Mucosa of descending colon (tissue), 3 donors: ENCODE results near the gene TGM3. TPM values are rescaled to one million over a fixed set of nuclear protein-coding genes. Genes with fewer than 3 reads are reported as not detected.

Experiments used
- ATAC-seq: fragments of 200-7000 bp; cut with Tn5 transposase; one replicate; pipeline ENCODE4 v1.9.1; 2020; ENCODE audit warnings: mild to moderate bottlenecking, moderate library complexity
- DNase-seq, 3 donors: peaks; one replicate each; pipeline ENCODE4 v3.0.0-alpha.2; 2020
- H3K36me3 ChIP-seq: fragments of 200-600 bp; one replicate; pipeline ENCODE4 v1.8.0; 2021; ENCODE audit warnings: low read depth, mild to moderate bottlenecking
- H3K4me1 ChIP-seq: fragments of 200-600 bp; one replicate; pipeline ENCODE4 v1.8.0; 2021; ENCODE audit warnings: low read depth, mild to moderate bottlenecking
- H3K4me3 ChIP-seq: fragments of 200-600 bp; one replicate; pipeline ENCODE4 v1.8.0; 2021; ENCODE audit warnings: mild to moderate bottlenecking
- H3K9me3 ChIP-seq: fragments of 200-600 bp; one replicate; pipeline ENCODE4 v1.8.0; 2021; ENCODE audit warnings: mild to moderate bottlenecking
- CTCF ChIP-seq: fragments of 200-600 bp; IDR thresholded peaks from one replicate; pipeline ENCODE4 v1.8.0; 2022; ENCODE audit warnings: antibody characterized with exemption, mild to moderate bottlenecking
- intact Hi-C, 2 donors: fragments of 100-400 bp; cut with DNase I in 1 of 2; cut with micrococcal nuclease in 1 of 2; formaldehyde crosslinking; loops; one replicate each; pipeline versions ENCODE4 v1.11.0 to v1.11.1; 2022; cut with DNase I, micrococcal nuclease
- total RNA-seq, 3 donors: library from RNA; stranded (reverse); fragmentation: NEBNext Ultra II Directional in 2 of 3; extraction: Animal tissue kit (Norgen Biotek cat#: 25700) in 2 of 3; gene quantifications; one replicate each; pipeline versions ENCODE4 v1.2.1 to v1.2.4, GENCODE V29; 2021 to 2023
- donor health status: DM: no; HTN: no; CAD: no; lungs with moderate emphysema.
- donor health status: DM: no; HTN: no; CAD: no.
- donor health status: DM: no; HTN: yes; CAD: no.

The TGM3 gene
- total RNA-seq, 3 donors from 2014 or later = 0.09 to 0.84 (median 0.29) TPM

- Histone ChIP-seq H3K9me3 (no peaks in the 10 kb centered on the region), H3K4me1 (no peaks in the 10 kb centered on the region), H3K36me3 (no peaks in the 10 kb centered on the region), H3K4me3 (no peak within 1 kb of the TSS)
- ATAC-seq (no peak), DNase-seq (no peak)
- TF ChIP-seq CTCF = no peak
- intact Hi-C loops = no loop called here
Observed at GRCh38 chr20:2380601-2381000, 84.8 kb downstream of the TGM3 start, which contains the start of gene TGM6. TSS of gene TGM6 (plus strand) at chr20:2380901. CDS start at chr20:2380969, 68 bp downstream.

DNA sequence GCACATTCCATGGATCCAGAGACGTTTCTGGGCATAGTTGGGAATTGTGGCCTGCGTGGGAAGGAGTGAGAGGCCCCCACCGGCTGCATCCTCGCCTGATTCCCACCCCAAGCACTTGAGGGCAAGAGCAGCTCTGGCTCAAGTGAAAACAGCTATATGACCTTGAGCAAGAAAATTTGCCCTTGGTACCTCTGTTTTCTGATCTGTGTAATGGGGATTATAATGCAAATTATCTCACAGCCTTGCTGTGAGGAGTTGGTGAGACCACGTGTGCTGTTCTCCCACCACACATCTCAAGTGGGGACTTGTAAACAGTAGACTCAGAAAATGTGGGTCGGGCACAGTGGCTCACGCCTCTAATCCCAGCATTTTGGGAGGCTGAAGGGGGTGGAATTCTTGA lies 85.5 kb downstream of the TGM3 start:
- Histone ChIP-seq H3K4me1 (no peaks in the 10 kb centered on the region), H3K36me3 (no peaks in the 10 kb centered on the region), H3K4me3 (no peak overlapping the region), H3K9me3 (no peaks in the 10 kb centered on the region)
- no peak for TF ChIP-seq CTCF
- DNase-seq (no peak), ATAC-seq (no peak)
- intact Hi-C loops = no loop called here

DNA sequence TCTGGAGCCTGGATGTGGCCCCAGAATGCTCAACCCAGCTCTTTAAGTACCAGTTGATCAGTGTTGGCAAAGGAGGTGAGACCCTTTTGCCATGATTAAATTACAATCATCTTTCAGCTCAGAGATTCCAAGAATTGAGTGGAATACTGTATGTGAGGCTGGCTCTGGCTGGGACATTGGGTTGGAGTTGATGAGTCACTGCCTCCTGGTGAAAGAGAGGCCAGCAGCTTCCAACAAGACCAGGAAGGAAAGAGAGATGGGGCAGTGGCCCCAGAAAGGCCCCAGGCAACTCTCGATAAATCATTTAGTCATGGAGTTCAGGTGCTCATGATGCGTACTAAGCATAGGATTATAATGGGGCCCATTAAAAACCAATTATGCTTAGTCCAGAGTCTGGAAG lies 87.0 kb downstream of the TGM3 start:
- ATAC-seq (no peak), DNase-seq (no peak)
- TF ChIP-seq CTCF = no peak
- Histone ChIP-seq H3K9me3 (no peaks in the 10 kb centered on the region), H3K4me3 (no peak overlapping the region), H3K4me1 (no peaks in the 10 kb centered on the region), H3K36me3 (no peaks in the 10 kb centered on the region)
- intact Hi-C loops = no loop called here

GRCh38 chr20:2385026-2385425 lies 89.2 kb downstream of the TGM3 start:
- ATAC-seq = no peak
- no peak for DNase-seq
- intact Hi-C loops = no loop called here
- H3K4me3 ChIP-seq = no peak overlapping the region
- no peaks in the 10 kb centered on the region for H3K9me3 ChIP-seq
- TF ChIP-seq CTCF = no peak
- no peaks in the 10 kb centered on the region for H3K36me3 ChIP-seq
- no peaks in the 10 kb centered on the region for H3K4me1 ChIP-seq

- H3K4me3 ChIP-seq = no peak overlapping the region
- intact Hi-C loops = no loop called here
- no peaks in the 10 kb centered on the region for H3K4me1 ChIP-seq
- no peak for DNase-seq
- ATAC-seq = no peak
- no peaks in the 10 kb centered on the region for H3K36me3 ChIP-seq
- TF ChIP-seq CTCF = no peak
- no peaks in the 10 kb centered on the region for H3K9me3 ChIP-seq
Observed at GRCh38 chr20:2385496-2385895, 89.7 kb downstream of the TGM3 start.

DNA sequence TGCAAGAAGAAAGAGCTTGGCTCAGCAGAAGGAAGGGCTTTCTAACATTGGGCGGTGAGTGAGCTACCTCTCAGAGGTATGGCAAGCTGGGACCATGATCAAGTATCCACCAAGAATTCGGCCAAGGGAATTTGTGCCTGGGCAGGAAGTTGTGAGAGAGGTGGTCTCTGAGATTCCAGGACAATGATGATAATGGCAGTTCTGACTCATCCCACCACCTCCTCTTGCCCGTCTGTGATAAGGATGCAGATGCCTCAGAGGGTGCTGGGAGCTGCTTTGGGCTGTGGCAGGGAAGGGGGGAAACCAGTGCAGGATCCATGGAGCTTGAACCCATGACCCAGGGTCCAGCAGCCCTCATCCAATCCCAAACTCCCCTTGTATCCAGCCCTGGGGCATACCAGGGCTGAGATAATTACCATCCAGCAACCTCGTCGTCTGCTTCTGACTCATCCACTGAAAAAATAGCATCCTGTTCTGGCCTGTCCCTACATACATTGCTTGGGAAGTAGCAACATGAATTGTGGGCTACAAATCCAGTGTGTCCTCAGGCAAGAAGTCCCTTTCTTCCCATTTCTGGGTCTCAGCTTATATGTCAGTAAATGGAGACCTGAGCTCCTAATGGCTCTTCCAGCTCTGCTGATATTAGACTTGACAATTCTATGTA lies 90.8 kb downstream of the TGM3 start:
- Histone ChIP-seq H3K36me3 (no peaks in the 10 kb centered on the region), H3K4me1 (no peaks in the 10 kb centered on the region), H3K9me3 (no peaks in the 10 kb centered on the region), H3K4me3 (no peak overlapping the region)
- DNase-seq (no peak), ATAC-seq (no peak)
- intact Hi-C loops = no loop called here
- no peak for TF ChIP-seq CTCF
